Inferior parietal cortex (tissue), 1 donor: Measurements from ENCODE around the gene SYT6.

ENCODE experiments used
- DNase-seq: peaks from one replicate; pipeline ENCODE4 v3.0.0-alpha.2; 2016; ENCODE audit errors: extremely low spot score

The SYT6 gene

GRCh38 chr1:114093624-114094362 lies 59.9 kb downstream of the SYT6 start:
- no peak for DNase-seq

- DNase-seq: no peak
These were observed 61.2 kb downstream of the SYT6 start for GRCh38 chr1:114092186-114093062.

- DNase-seq: no peak
These were observed 62.0 kb downstream of the SYT6 start for GRCh38 chr1:114091711-114092110.

- DNase-seq: no peak
These were observed 62.7 kb downstream of the SYT6 start for GRCh38 chr1:114090738-114091505.

- no peak for DNase-seq
These were observed 64.0 kb downstream of the SYT6 start for GRCh38 chr1:114089502-114090138.

- DNase-seq: no peak
These were observed 65.0 kb downstream of the SYT6 start for GRCh38 chr1:114088392-114089299.

GRCh38 chr1:114087495-114087894 lies 66.2 kb downstream of the SYT6 start:
- no peak for DNase-seq

GRCh38 chr1:114086601-114087368 lies 66.9 kb downstream of the SYT6 start:
- no peak for DNase-seq

- no peak for DNase-seq
These were observed 70.6 kb downstream of the SYT6 start for GRCh38 chr1:114082867-114083585.

- DNase-seq: no peak
These were observed 71.4 kb downstream of the SYT6 start for GRCh38 chr1:114082304-114082630.

- no peak for DNase-seq
These were observed 72.0 kb downstream of the SYT6 start for GRCh38 chr1:114081437-114082303.

GRCh38 chr1:114080511-114081436 lies 72.9 kb downstream of the SYT6 start:
- no peak for DNase-seq

GRCh38 chr1:114079596-114080190 lies 74.0 kb downstream of the SYT6 start:
- DNase-seq: no peak

GRCh38 chr1:114078116-114078515 lies 75.6 kb downstream of the SYT6 start:
- DNase-seq: no peak

GRCh38 chr1:114077188-114077587 lies 76.5 kb downstream of the SYT6 start:
- DNase-seq: no peak

GRCh38 chr1:114076308-114076707 lies 77.4 kb downstream of the SYT6 start:
- DNase-seq: no peak
